Prostate gland (tissue), 2 donors: ENCODE measurements around the gene ZNF212. TPM values are rescaled to one million over a fixed set of nuclear protein-coding genes. Genes with fewer than 3 reads are reported as not detected.

ENCODE experiments used
- DNase-seq: peaks from one replicate; pipeline ENCODE4 v3.0.0-alpha.2; 2019; ENCODE audit warnings: low spot score
- H3K27ac ChIP-seq, 2 donors: fragments of 200-600 bp; sonication (generic); 2 replicates each; pipeline ENCODE4 v1.5.1; 2017 to 2019
- H3K27me3 ChIP-seq: fragments of 200-600 bp; sonication (generic); replicated peaks from 2 replicates; pipeline ENCODE4 v1.5.1; 2019; ENCODE audit not compliant: insufficient read depth
- H3K36me3 ChIP-seq, 2 donors: fragments of 200-600 bp; sonication (generic); 1 replicate in 1 of 2; 2 replicates in 1 of 2; pipeline versions ENCODE4 v1.5.1 to v1.8.1; 2017 to 2019
- H3K4me1 ChIP-seq: fragments of 200-600 bp; sonication (generic); replicated peaks from 2 replicates; pipeline ENCODE4 v1.5.1; 2019
- H3K4me3 ChIP-seq, 2 donors: fragments of 200-600 bp; sonication (generic); 2 replicates each; pipeline ENCODE4 v1.5.1; 2017 to 2019
- H3K9me3 ChIP-seq: fragments of 200-600 bp; sonication (generic); 2 replicates; pipeline ENCODE4 v1.5.1; 2017
- CTCF ChIP-seq, 4 experiments: fragments of 200-600 bp in 2 of 4; fragments of 450-650 bp in 2 of 4; sonication (generic) in 2 of 4; IDR thresholded peaks; 1 replicate in 3 of 4; 2 replicates in 1 of 4; pipeline ENCODE4 v1.5.1; 2016 to 2019; ENCODE audit warnings: antibody characterized with exemption in 4 of 4, mild to moderate bottlenecking in 2 of 4, moderate library complexity in 2 of 4
- POLR2A ChIP-seq: fragments of 450-650 bp; IDR thresholded peaks from one replicate; pipeline ENCODE4 v1.6.1; 2016; ENCODE audit warnings: antibody characterized with exemption, mild to moderate bottlenecking
- POLR2AphosphoS5 ChIP-seq: sonication (generic); formaldehyde crosslinking; IDR thresholded peaks from one replicate; pipeline ENCODE4 v1.6.1; 2017; ENCODE audit warnings: antibody characterized with exemption
- WGBS: methylation state at CpG from one replicate; pipeline ENCODE4 v1.1.5; 2018; 5-methylcytosine and 5-hydroxymethylcytosine counted together
- intact Hi-C: fragments of 100-400 bp; cut with DNase I; formaldehyde crosslinking; loops from one replicate; pipeline ENCODE4 v1.14.2; 2022
- total RNA-seq, 2 donors: library from RNA; depleted of rRNA; stranded (reverse); fragments of >200 nt; gene quantifications; one replicate each; pipeline ENCODE4 v1.1.0, GENCODE V29; 2016

The ZNF212 gene
- total RNA-seq, 2 donors from 2014 or later, result 8.9 to 15.9 TPM

DNA sequence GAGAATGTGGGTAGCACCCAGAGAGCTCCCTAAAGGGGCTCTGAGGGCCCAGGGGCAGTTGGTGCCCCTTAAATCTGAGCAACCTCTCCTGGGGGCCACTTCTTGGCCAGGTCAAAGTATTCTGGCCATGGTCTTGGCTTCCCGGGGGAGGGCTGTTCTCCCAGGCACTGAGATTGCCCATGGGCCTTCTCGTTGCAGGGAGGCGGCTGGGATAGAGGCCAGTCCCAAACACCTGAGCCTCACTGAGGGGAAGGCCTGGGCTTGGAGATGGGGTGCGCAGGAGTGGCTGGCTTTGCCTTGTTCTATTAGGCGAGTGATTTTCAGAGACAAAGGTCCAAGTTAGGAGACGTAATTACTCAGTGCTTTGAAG, 56.0 kb downstream of the ZNF212 start:
- H3K4me3 ChIP-seq, result no peak overlapping the region
- TF ChIP-seq CTCF (IDR thresholded peaks at IDR 0.05) (no peak), POLR2AphosphoS5 (no peak), POLR2A (no peak)
- WGBS, result 94% methylated on average over 6 of the region's 6 CpGs
- no peaks in the 10 kb centered on the region for H3K27me3 ChIP-seq
- intact Hi-C loops, result no loop called here
- DNase-seq, result no peak
- H3K9me3 ChIP-seq, result no peaks in the 10 kb centered on the region
- H3K36me3 ChIP-seq, result peaks cover 0 to 15% of the 10 kb centered on the region in 2 donors
- no peaks in the 10 kb centered on the region for H3K4me1 ChIP-seq
- no peak overlapping the region for H3K27ac ChIP-seq

DNA sequence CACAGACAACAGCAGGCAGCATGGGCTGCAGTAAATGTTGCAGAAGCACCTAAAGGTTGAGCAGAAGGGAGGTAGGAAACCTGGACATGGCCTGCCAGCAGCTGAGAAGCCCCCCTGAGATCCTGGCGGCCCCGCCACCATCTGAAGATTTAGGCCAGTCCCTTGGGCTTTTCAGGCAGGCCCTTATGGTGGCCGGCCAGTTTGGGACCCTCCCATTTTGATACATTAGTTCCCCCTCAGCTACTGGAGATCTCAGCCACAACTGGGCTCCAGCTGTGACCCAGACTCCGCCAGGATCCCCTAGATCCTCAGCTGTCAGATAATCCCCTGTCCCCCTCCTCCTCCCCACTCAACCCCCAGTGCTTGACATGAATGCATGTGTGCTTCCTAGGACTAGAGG, 56.9 kb downstream of the ZNF212 start:
- H3K4me3 ChIP-seq, result no peak overlapping the region
- no peaks in the 10 kb centered on the region for H3K9me3 ChIP-seq
- H3K27me3 ChIP-seq, result no peaks in the 10 kb centered on the region
- intact Hi-C loops, result no loop called here
- peaks cover 0 to 15% of the 10 kb centered on the region in 2 donors for H3K36me3 ChIP-seq
- TF ChIP-seq POLR2A (no peak), CTCF (IDR thresholded peaks at IDR 0.05) (no peak), POLR2AphosphoS5 (no peak)
- no peak for DNase-seq
- no peaks in the 10 kb centered on the region for H3K4me1 ChIP-seq
- 94% methylated on average over 4 of the region's 4 CpGs for WGBS
- H3K27ac ChIP-seq, result no peak overlapping the region

DNA sequence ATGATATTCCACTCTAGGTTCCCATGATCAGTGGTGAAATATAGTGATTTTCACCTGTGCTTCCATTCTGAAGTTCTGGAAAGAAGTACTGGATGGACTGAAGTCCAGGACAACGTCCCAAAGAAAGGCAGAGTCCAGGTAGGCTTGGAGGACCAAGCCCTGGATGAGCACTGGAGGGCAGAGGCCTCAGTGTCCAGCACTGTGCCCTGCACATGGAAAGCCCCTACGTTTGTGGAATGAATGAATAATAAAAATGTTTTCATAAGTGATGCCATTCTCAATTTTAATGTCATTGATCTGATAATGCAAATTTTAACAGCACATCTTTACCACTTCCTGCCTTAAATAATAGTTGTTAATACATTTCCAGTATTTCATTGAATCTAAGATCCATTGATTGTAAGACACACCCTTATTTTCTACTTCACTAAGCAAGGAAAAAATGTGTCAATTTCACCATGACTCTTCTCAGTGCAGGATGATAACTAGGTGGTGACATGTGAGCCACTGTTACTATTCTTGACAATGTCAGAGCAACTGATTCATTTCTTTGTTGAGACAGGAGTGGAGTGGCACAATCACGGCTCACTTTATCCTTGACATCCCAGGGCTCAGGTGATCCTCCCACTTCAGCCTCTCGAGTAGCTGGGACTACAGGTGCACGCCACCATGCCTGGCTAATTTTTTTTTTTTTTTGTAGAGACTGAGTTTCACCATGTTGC, 57.7 kb downstream of the ZNF212 start:
- 81% methylated on average over 5 of the region's 5 CpGs for WGBS
- Histone ChIP-seq H3K27me3 (no peaks in the 10 kb centered on the region), H3K36me3 (peaks cover 0 to 15% of the 10 kb centered on the region in 2 donors), H3K4me1 (no peaks in the 10 kb centered on the region), H3K27ac (no peak overlapping the region), H3K9me3 (no peaks in the 10 kb centered on the region), H3K4me3 (no peak overlapping the region)
- intact Hi-C loops, result no loop called here
- DNase-seq, result no peak
- TF ChIP-seq CTCF (IDR thresholded peaks at IDR 0.05) (no peak), POLR2AphosphoS5 (no peak), POLR2A (no peak)

- WGBS, result 56% methylated on average over 8 of the region's 8 CpGs
- Histone ChIP-seq H3K9me3 (no peaks in the 10 kb centered on the region), H3K4me1 (no peaks in the 10 kb centered on the region), H3K36me3 (no peaks in the 10 kb centered on the region), H3K27me3 (no peaks in the 10 kb centered on the region), H3K4me3 (no peak overlapping the region), H3K27ac (no peak overlapping the region)
- no peak for DNase-seq
- intact Hi-C loops, result no loop called here
- no peak for TF ChIP-seq CTCF (IDR thresholded peaks at IDR 0.05)
Measured at GRCh38 chr7:149300620-149301285, 61.3 kb downstream of the ZNF212 start.

- intact Hi-C loops, result no loop called here
- WGBS, result 94% methylated on average over 12 of the region's 12 CpGs
- Histone ChIP-seq H3K4me1 (no peaks in the 10 kb centered on the region), H3K27me3 (no peaks in the 10 kb centered on the region), H3K36me3 (no peaks in the 10 kb centered on the region), H3K27ac (no peak overlapping the region), H3K9me3 (no peaks in the 10 kb centered on the region), H3K4me3 (no peak overlapping the region)
- DNase-seq, result no peak
- TF ChIP-seq POLR2A, result no peak
- no peak for TF ChIP-seq CTCF (IDR thresholded peaks at IDR 0.05)
- no peak for TF ChIP-seq POLR2AphosphoS5
Measured at GRCh38 chr7:149302222-149302621, 62.8 kb downstream of the ZNF212 start.
